ENCODE results near the gene ARMS2. TPM values are rescaled to one million over a fixed set of nuclear protein-coding genes. Genes with fewer than 3 reads are reported as not detected.

ARMS2 gene
- polyA plus RNA-seq, 4 donors = 0.06 TPM; not detected in 3

GRCh38 chr10:122504610-122504950, 50.1 kb downstream of the ARMS2 start:
- H3K27ac ChIP-seq (ENCODE audit: low read depth in 1 of 3, low read length in 2 of 3) = peak overlapping the region in 1 of 3 donors; percentile 44
- H3K36me3 ChIP-seq (ENCODE audit: control insufficient read depth in 3 of 3, insufficient read depth in 2 of 3, low read depth in 1 of 3, low read length in 3 of 3) = peaks cover 0 to 61% (median 0%) of the 10 kb centered on the region in 3 donors
- no peak for FAIRE-seq
- no peaks in the 10 kb centered on the region for H3K9me3 ChIP-seq (ENCODE audit: control insufficient read depth in 2 of 2, insufficient read depth in 1 of 2, low read depth in 1 of 2, low read length in 1 of 2)
- no peaks in the 10 kb centered on the region for H3K4me1 ChIP-seq (ENCODE audit: control insufficient read depth in 3 of 3, insufficient read depth in 2 of 3, low read depth in 1 of 3, low read length in 2 of 3)
- no peaks in the 10 kb centered on the region for H3K27me3 ChIP-seq (ENCODE audit: control insufficient read depth in 3 of 3, insufficient read depth in 3 of 3, low read length in 3 of 3)
- H3K4me3 ChIP-seq (ENCODE audit: low read depth in 1 of 3, low read length in 3 of 3) = no peak overlapping the region
- WGBS, 3 donors = 5 to 33% (median 31%) methylated on average over 6 of the region's 6 CpGs
- peak; percentile 43 to 46 for DNase-seq

- Histone ChIP-seq H3K4me1 (ENCODE audit: control insufficient read depth in 3 of 3, insufficient read depth in 2 of 3, low read depth in 1 of 3, low read length in 2 of 3) (no peaks in the 10 kb centered on the region), H3K27ac (ENCODE audit: low read depth in 1 of 3, low read length in 2 of 3) (peak overlapping the region in 1 of 3 donors; percentile 12), H3K27me3 (ENCODE audit: control insufficient read depth in 3 of 3, insufficient read depth in 3 of 3, low read length in 3 of 3) (no peaks in the 10 kb centered on the region), H3K36me3 (ENCODE audit: control insufficient read depth in 3 of 3, insufficient read depth in 2 of 3, low read depth in 1 of 3, low read length in 3 of 3) (peaks cover 0 to 63% (median 0%) of the 10 kb centered on the region in 3 donors), H3K9me3 (ENCODE audit: control insufficient read depth in 2 of 2, insufficient read depth in 1 of 2, low read depth in 1 of 2, low read length in 1 of 2) (no peaks in the 10 kb centered on the region), H3K4me3 (ENCODE audit: low read depth in 1 of 3, low read length in 3 of 3) (no peak overlapping the region)
- WGBS, 3 donors = 83 to 89% (median 88%) methylated on average over 5 of the region's 5 CpGs
- DNase-seq = no peak
- FAIRE-seq = no peak
These were observed 50.6 kb downstream of the ARMS2 start for GRCh38 chr10:122505011-122505410.

- FAIRE-seq (no peak), DNase-seq (no peak)
- Histone ChIP-seq H3K27ac (ENCODE audit: low read depth in 1 of 3, low read length in 2 of 3) (no peak overlapping the region), H3K36me3 (ENCODE audit: control insufficient read depth in 3 of 3, insufficient read depth in 2 of 3, low read depth in 1 of 3, low read length in 3 of 3) (peaks cover 0 to 61% (median 0%) of the 10 kb centered on the region in 3 donors), H3K4me1 (ENCODE audit: control insufficient read depth in 3 of 3, insufficient read depth in 2 of 3, low read depth in 1 of 3, low read length in 2 of 3) (no peaks in the 10 kb centered on the region), H3K27me3 (ENCODE audit: control insufficient read depth in 3 of 3, insufficient read depth in 3 of 3, low read length in 3 of 3) (no peaks in the 10 kb centered on the region), H3K9me3 (ENCODE audit: control insufficient read depth in 2 of 2, insufficient read depth in 1 of 2, low read depth in 1 of 2, low read length in 1 of 2) (no peaks in the 10 kb centered on the region), H3K4me3 (ENCODE audit: low read depth in 1 of 3, low read length in 3 of 3) (no peak overlapping the region)
- WGBS, 3 donors = 86 to 89% (median 88%) methylated on average over 15 of the region's 15 CpGs
These were observed 51.6 kb downstream of the ARMS2 start for GRCh38 chr10:122505885-122506645.

Other genes with a start within 250 kb of the ARMS2 start
- gene BTBD16, start 183.4 kb upstream of the ARMS2 start, polyA plus RNA-seq = under 1 TPM in 2 of 4 donors, not detected in 2; 0.18 to 0.92 TPM
- 10 to 100 TPM; 15.4 to 64.7 (median 23.7) TPM for gene PLEKHA1, start 79.9 kb upstream of the ARMS2 start, polyA plus RNA-seq
- 10 to 100 TPM in 2 of 4 donors, 1 to 10 TPM in 2; 1.6 to 44.7 (median 15.4) TPM for gene HTRA1, start 6.9 kb downstream of the ARMS2 start, polyA plus RNA-seq
- 1,000 to 10,000 TPM in 1 of 4 donors, 100 to 1,000 TPM in 1, 10 to 100 TPM in 2; 10.5 to 2,003 (median 65.4) TPM for gene DMBT1, start 106.1 kb downstream of the ARMS2 start, polyA plus RNA-seq
- gene C10orf120, start 245.2 kb downstream of the ARMS2 start, polyA plus RNA-seq = not detected